ENCODE results near the gene EFCAB12. TPM values are rescaled to one million over a fixed set of nuclear protein-coding genes. Genes with fewer than 3 reads are reported as not detected.

Gene EFCAB12
- total RNA-seq, 3 donors from 2014 or later (not counting 1 experiment from before 2014, with no cell fraction given) = 0.94 to 3.3 (median 1.4) TPM

DNA sequence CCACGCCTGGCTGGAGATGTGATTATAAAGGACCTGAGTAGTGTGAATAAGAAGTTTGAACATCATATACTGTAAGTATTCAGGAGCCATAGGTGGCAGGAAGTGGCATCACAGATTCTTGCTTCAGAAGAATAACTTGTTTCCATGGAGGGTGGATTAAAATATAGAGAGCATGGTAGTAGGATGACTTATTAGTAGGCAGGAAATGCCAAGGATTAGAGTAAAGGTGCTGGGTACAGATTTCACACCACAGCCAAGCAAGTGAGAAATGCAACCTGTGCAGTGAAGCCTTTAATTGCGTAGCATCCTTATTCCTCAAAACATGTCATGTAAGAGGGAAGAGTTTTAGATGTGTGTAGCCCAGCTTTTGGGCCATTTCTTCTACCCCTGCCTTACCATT lies 42.4 kb upstream of the EFCAB12 start:
- TF ChIP-seq, protein P1, sequence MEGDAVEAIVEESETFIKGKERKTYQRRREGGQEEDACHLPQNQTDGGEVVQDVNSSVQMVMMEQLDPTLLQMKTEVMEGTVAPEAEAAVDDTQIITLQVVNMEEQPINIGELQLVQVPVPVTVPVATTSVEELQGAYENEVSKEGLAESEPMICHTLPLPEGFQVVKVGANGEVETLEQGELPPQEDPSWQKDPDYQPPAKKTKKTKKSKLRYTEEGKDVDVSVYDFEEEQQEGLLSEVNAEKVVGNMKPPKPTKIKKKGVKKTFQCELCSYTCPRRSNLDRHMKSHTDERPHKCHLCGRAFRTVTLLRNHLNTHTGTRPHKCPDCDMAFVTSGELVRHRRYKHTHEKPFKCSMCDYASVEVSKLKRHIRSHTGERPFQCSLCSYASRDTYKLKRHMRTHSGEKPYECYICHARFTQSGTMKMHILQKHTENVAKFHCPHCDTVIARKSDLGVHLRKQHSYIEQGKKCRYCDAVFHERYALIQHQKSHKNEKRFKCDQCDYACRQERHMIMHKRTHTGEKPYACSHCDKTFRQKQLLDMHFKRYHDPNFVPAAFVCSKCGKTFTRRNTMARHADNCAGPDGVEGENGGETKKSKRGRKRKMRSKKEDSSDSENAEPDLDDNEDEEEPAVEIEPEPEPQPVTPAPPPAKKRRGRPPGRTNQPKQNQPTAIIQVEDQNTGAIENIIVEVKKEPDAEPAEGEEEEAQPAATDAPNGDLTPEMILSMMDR (IDR thresholded peaks at IDR 0.05) = no peak
- Histone ChIP-seq H3K4me1 (ENCODE audit: control insufficient read depth, insufficient read depth, low read length) (no peaks in the 10 kb centered on the region), H3K36me3 (ENCODE audit: control insufficient read depth, insufficient read depth, low read length) (peaks cover 6% of the 10 kb centered on the region), H3K27me3 (ENCODE audit: control insufficient read depth, insufficient read depth, low read length) (no peaks in the 10 kb centered on the region), H3K27ac (ENCODE audit: low read length) (no peak overlapping the region), H3K4me3 (ENCODE audit: low read length) (no peak overlapping the region), H3K9me3 (ENCODE audit: control insufficient read depth, insufficient read depth, low read length) (no peaks in the 10 kb centered on the region)
- no peaks in the 10 kb centered on the region for H3K9me3 Mint-ChIP-seq
- no peaks in the 10 kb centered on the region for H3K27me3 Mint-ChIP-seq (ENCODE audit: low read depth in 2 of 2)
- no peak overlapping the region for H3K27ac Mint-ChIP-seq
- no peaks in the 10 kb centered on the region for H3K4me1 Mint-ChIP-seq
- intact Hi-C loops (cut with micrococcal nuclease) = no loop called here
- DNase-seq (no peak), ATAC-seq (no peak)
- WGBS (ENCODE audit: insufficient coverage) = 75% methylated on average over 1 of the region's 2 CpGs
- H3K4me3 Mint-ChIP-seq = no peak overlapping the region
- no peaks in the 10 kb centered on the region for H3K36me3 Mint-ChIP-seq

GRCh38 chr3:129469026-129469425 lies 40.6 kb upstream of the EFCAB12 start:
- no peaks in the 10 kb centered on the region for H3K9me3 ChIP-seq (ENCODE audit: control insufficient read depth, insufficient read depth, low read length)
- H3K27ac Mint-ChIP-seq = no peak overlapping the region
- no peaks in the 10 kb centered on the region for H3K4me1 ChIP-seq (ENCODE audit: control insufficient read depth, insufficient read depth, low read length)
- TF ChIP-seq, protein P1 (IDR thresholded peaks at IDR 0.05) = no peak
- H3K4me3 ChIP-seq (ENCODE audit: low read length) = no peak overlapping the region
- H3K36me3 Mint-ChIP-seq = no peaks in the 10 kb centered on the region
- no peaks in the 10 kb centered on the region for H3K27me3 ChIP-seq (ENCODE audit: control insufficient read depth, insufficient read depth, low read length)
- DNase-seq (peak in 1 of 2 donors; percentile 17), ATAC-seq (no peak)
- peaks cover 6% of the 10 kb centered on the region for H3K36me3 ChIP-seq (ENCODE audit: control insufficient read depth, insufficient read depth, low read length)
- H3K4me1 Mint-ChIP-seq = no peaks in the 10 kb centered on the region
- H3K27me3 Mint-ChIP-seq (ENCODE audit: low read depth in 2 of 2) = no peaks in the 10 kb centered on the region
- intact Hi-C loops (cut with micrococcal nuclease) = no loop called here
- 87% methylated on average over 2 of the region's 2 CpGs for WGBS (ENCODE audit: insufficient coverage)
- no peak overlapping the region for H3K4me3 Mint-ChIP-seq
- H3K9me3 Mint-ChIP-seq = no peaks in the 10 kb centered on the region
- H3K27ac ChIP-seq (ENCODE audit: low read length) = no peak overlapping the region

DNA sequence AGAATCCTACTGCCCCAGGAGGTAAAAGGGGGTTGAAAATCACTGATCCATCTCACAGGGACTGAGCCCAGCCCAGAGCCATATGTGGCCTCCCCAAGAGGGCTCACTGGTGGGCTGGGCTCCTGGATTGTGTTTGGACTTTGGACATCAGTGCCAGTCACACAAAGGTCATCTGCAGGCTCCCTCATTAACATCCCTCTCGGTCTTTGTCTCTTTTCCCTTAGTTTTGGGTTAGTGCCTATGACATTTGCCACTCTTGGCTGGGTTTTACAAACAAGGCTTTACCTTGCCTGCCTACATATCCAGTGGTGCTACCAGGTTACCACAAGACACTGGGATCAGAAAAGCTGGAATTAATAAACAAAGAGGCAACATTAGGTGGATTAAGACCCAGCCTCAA lies 39.5 kb upstream of the EFCAB12 start:
- H3K4me3 Mint-ChIP-seq = no peak overlapping the region
- no peaks in the 10 kb centered on the region for H3K27me3 ChIP-seq (ENCODE audit: control insufficient read depth, insufficient read depth, low read length)
- H3K36me3 Mint-ChIP-seq = no peaks in the 10 kb centered on the region
- no peaks in the 10 kb centered on the region for H3K4me1 ChIP-seq (ENCODE audit: control insufficient read depth, insufficient read depth, low read length)
- no peak overlapping the region for H3K4me3 ChIP-seq (ENCODE audit: low read length)
- H3K27ac Mint-ChIP-seq = no peak overlapping the region
- TF ChIP-seq, protein P1 (IDR thresholded peaks at IDR 0.05) = no peak
- WGBS (ENCODE audit: insufficient coverage) = 86% methylated on average over 1 of the region's 1 CpG
- H3K36me3 ChIP-seq (ENCODE audit: control insufficient read depth, insufficient read depth, low read length) = peaks cover 6% of the 10 kb centered on the region
- intact Hi-C loops (cut with micrococcal nuclease) = no loop called here
- ATAC-seq (no peak), DNase-seq (no peak)
- no peaks in the 10 kb centered on the region for H3K4me1 Mint-ChIP-seq
- no peaks in the 10 kb centered on the region for H3K27me3 Mint-ChIP-seq (ENCODE audit: low read depth in 2 of 2)
- no peaks in the 10 kb centered on the region for H3K9me3 Mint-ChIP-seq
- H3K9me3 ChIP-seq (ENCODE audit: control insufficient read depth, insufficient read depth, low read length) = no peaks in the 10 kb centered on the region
- H3K27ac ChIP-seq (ENCODE audit: low read length) = no peak overlapping the region

DNA sequence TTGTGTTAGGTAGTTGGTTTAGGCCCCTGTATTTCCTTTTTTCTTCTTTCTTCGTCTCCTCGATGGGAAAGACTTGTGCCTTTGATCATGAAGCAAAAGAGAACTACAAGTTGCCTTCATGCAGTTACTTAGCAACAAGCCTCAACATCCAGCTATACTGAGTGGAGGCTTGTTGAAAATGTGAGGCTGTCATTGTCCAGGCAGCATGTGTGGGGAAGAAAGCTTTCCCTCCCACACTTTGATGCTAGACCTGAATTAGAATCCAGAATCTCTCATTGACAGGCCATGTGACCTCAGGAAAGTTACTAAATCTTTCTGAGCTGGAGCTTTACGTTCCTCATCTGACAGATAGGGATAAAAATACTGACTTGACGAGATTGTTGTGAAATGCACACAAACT lies 35.3 kb upstream of the EFCAB12 start:
- intact Hi-C loops (cut with micrococcal nuclease) = no loop called here
- Histone ChIP-seq H3K4me1 (ENCODE audit: control insufficient read depth, insufficient read depth, low read length) (no peaks in the 10 kb centered on the region), H3K36me3 (ENCODE audit: control insufficient read depth, insufficient read depth, low read length) (peaks cover 3% of the 10 kb centered on the region), H3K9me3 (ENCODE audit: control insufficient read depth, insufficient read depth, low read length) (no peaks in the 10 kb centered on the region), H3K27me3 (ENCODE audit: control insufficient read depth, insufficient read depth, low read length) (no peaks in the 10 kb centered on the region), H3K4me3 (ENCODE audit: low read length) (no peak overlapping the region), H3K27ac (ENCODE audit: low read length) (no peak overlapping the region)
- Mint-ChIP-seq H3K27ac (no peak overlapping the region), H3K4me3 (no peak overlapping the region), H3K27me3 (ENCODE audit: low read depth in 2 of 2) (no peaks in the 10 kb centered on the region), H3K4me1 (no peaks in the 10 kb centered on the region), H3K9me3 (no peaks in the 10 kb centered on the region), H3K36me3 (no peaks in the 10 kb centered on the region)
- ATAC-seq (no peak), DNase-seq (no peak)
- WGBS (ENCODE audit: insufficient coverage) = 86% methylated on average over 2 of the region's 4 CpGs
- TF ChIP-seq, protein P1 (IDR thresholded peaks at IDR 0.05) = no peak

All from natural killer cell (primary cell).